Prostate gland (tissue), 2 donors: ENCODE results near the gene NHERF2. TPM values are rescaled to one million over a fixed set of nuclear protein-coding genes. Genes with fewer than 3 reads are reported as not detected.

ENCODE experiments used
- DNase-seq: peaks from one replicate; pipeline ENCODE4 v3.0.0-alpha.2; 2019; ENCODE audit warnings: low spot score
- H3K27ac ChIP-seq, 2 donors: fragments of 200-600 bp; sonication (generic); 2 replicates each; pipeline ENCODE4 v1.5.1; 2017 to 2019
- H3K27me3 ChIP-seq: fragments of 200-600 bp; sonication (generic); replicated peaks from 2 replicates; pipeline ENCODE4 v1.5.1; 2019; ENCODE audit not compliant: insufficient read depth
- H3K36me3 ChIP-seq, 2 donors: fragments of 200-600 bp; sonication (generic); 1 replicate in 1 of 2; 2 replicates in 1 of 2; pipeline versions ENCODE4 v1.5.1 to v1.8.1; 2017 to 2019
- H3K4me1 ChIP-seq: fragments of 200-600 bp; sonication (generic); replicated peaks from 2 replicates; pipeline ENCODE4 v1.5.1; 2019
- H3K4me3 ChIP-seq, 2 donors: fragments of 200-600 bp; sonication (generic); 2 replicates each; pipeline ENCODE4 v1.5.1; 2017 to 2019
- H3K9me3 ChIP-seq: fragments of 200-600 bp; sonication (generic); 2 replicates; pipeline ENCODE4 v1.5.1; 2017
- CTCF ChIP-seq, 4 experiments: fragments of 200-600 bp in 2 of 4; fragments of 450-650 bp in 2 of 4; sonication (generic) in 2 of 4; IDR thresholded peaks; 1 replicate in 3 of 4; 2 replicates in 1 of 4; pipeline ENCODE4 v1.5.1; 2016 to 2019; ENCODE audit warnings: antibody characterized with exemption in 4 of 4, mild to moderate bottlenecking in 2 of 4, moderate library complexity in 2 of 4
- POLR2A ChIP-seq: fragments of 450-650 bp; IDR thresholded peaks from one replicate; pipeline ENCODE4 v1.6.1; 2016; ENCODE audit warnings: antibody characterized with exemption, mild to moderate bottlenecking
- POLR2AphosphoS5 ChIP-seq: sonication (generic); formaldehyde crosslinking; IDR thresholded peaks from one replicate; pipeline ENCODE4 v1.6.1; 2017; ENCODE audit warnings: antibody characterized with exemption
- WGBS: methylation state at CpG from one replicate; pipeline ENCODE4 v1.1.5; 2018; 5-methylcytosine and 5-hydroxymethylcytosine counted together
- intact Hi-C: fragments of 100-400 bp; cut with DNase I; formaldehyde crosslinking; loops from one replicate; pipeline ENCODE4 v1.14.2; 2022
- total RNA-seq, 2 donors: library from RNA; depleted of rRNA; stranded (reverse); fragments of >200 nt; gene quantifications; one replicate each; pipeline ENCODE4 v1.1.0, GENCODE V29; 2016

NHERF2 gene
- total RNA-seq, 2 donors from 2014 or later, result 118 to 170 TPM

- intact Hi-C loops, result no loop called here
- no peaks in the 10 kb centered on the region for H3K36me3 ChIP-seq
- no peak overlapping the region for H3K27ac ChIP-seq
- no peak for DNase-seq
- no peaks in the 10 kb centered on the region for H3K27me3 ChIP-seq
- 96% methylated on average over 17 of the region's 17 CpGs for WGBS
- H3K4me1 ChIP-seq, result no peaks in the 10 kb centered on the region
- H3K9me3 ChIP-seq, result no peaks in the 10 kb centered on the region
- H3K4me3 ChIP-seq, result no peak overlapping the region
- no peak for TF ChIP-seq POLR2A
- TF ChIP-seq POLR2AphosphoS5, result no peak
- no peak for TF ChIP-seq CTCF (IDR thresholded peaks at IDR 0.05)
Measured at GRCh38 chr16:2053897-2054296, 27.2 kb downstream of the NHERF2 start.

GRCh38 chr16:2054543-2055245 is 28.0 kb downstream of the NHERF2 start:
- H3K27me3 ChIP-seq, result no peaks in the 10 kb centered on the region
- H3K27ac ChIP-seq, result no peak overlapping the region
- 72% methylated on average over 21 of the region's 29 CpGs for WGBS
- H3K9me3 ChIP-seq, result no peaks in the 10 kb centered on the region
- H3K36me3 ChIP-seq, result peaks cover 0 to under 1% of the 10 kb centered on the region in 2 donors
- no peak for DNase-seq
- intact Hi-C loops, result no loop called here
- TF ChIP-seq POLR2AphosphoS5, result no peak
- no peak for TF ChIP-seq CTCF (IDR thresholded peaks at IDR 0.05)
- no peak for TF ChIP-seq POLR2A
- H3K4me1 ChIP-seq, result no peaks in the 10 kb centered on the region
- H3K4me3 ChIP-seq, result no peak overlapping the region

GRCh38 chr16:2056077-2056476 is 29.4 kb downstream of the NHERF2 start:
- WGBS, result 69% methylated on average over 15 of the region's 15 CpGs
- TF ChIP-seq CTCF (IDR thresholded peaks at IDR 0.05), result peak in 1 of 4 experiments; percentile 18
- no peak for TF ChIP-seq POLR2AphosphoS5
- H3K27me3 ChIP-seq, result no peaks in the 10 kb centered on the region
- intact Hi-C loops, result no loop called here
- no peaks in the 10 kb centered on the region for H3K9me3 ChIP-seq
- no peak overlapping the region for H3K27ac ChIP-seq
- peaks cover 0 to 2% of the 10 kb centered on the region in 2 donors for H3K36me3 ChIP-seq
- H3K4me1 ChIP-seq, result no peaks in the 10 kb centered on the region
- no peak overlapping the region for H3K4me3 ChIP-seq
- DNase-seq, result no peak

- no peaks in the 10 kb centered on the region for H3K27me3 ChIP-seq
- H3K27ac ChIP-seq, result no peak overlapping the region
- H3K9me3 ChIP-seq, result no peaks in the 10 kb centered on the region
- 74% methylated on average over 19 of the region's 19 CpGs for WGBS
- no peak for DNase-seq
- intact Hi-C loops, result no loop called here
- no peaks in the 10 kb centered on the region for H3K4me1 ChIP-seq
- H3K4me3 ChIP-seq, result no peak overlapping the region
- TF ChIP-seq POLR2A (no peak), POLR2AphosphoS5 (no peak), CTCF (IDR thresholded peaks at IDR 0.05) (no peak)
- H3K36me3 ChIP-seq, result peaks cover 0 to 2% of the 10 kb centered on the region in 2 donors
Measured at GRCh38 chr16:2056681-2057407, 30.1 kb downstream of the NHERF2 start.
